ENCODE data around the gene TPH2. TPM values are rescaled to one million over a fixed set of nuclear protein-coding genes. Genes with fewer than 3 reads are reported as not detected.

The TPH2 gene
- total and polyA plus RNA-seq, 2 of the 13 experiments (the other 11 are each of a cell fraction or from before 2014, with no cell fraction given): not detected

GRCh38 chr12:71942703-71943102, 4.1 kb downstream of the TPH2 start:
- FAIRE-seq (no peak), DNase-seq (ENCODE audit: low spot score) (no peak), ATAC-seq (no peak)
- no peaks in the 10 kb centered on the region for H4K20me1 ChIP-seq (ENCODE audit: insufficient read depth, low read length)
- H3K27ac ChIP-seq (ENCODE audit: extremely low read length, insufficient read depth, low read length): no peak overlapping the region
- H3K9me3 ChIP-seq (ENCODE audit: low read length): no peaks in the 10 kb centered on the region
- TF ChIP-seq RORA (CRISPR knock-in tag; IDR thresholded peaks at IDR 0.05) (no peak), ZNF337 (CRISPR knock-in tag; IDR thresholded peaks at IDR 0.05; ENCODE audit: borderline replicate concordance, low read depth) (no peak), TEAD2 (CRISPR knock-in tag; IDR thresholded peaks at IDR 0.05) (no peak), MTA1 (CRISPR knock-in tag; IDR thresholded peaks at IDR 0.05; ENCODE audit: borderline replicate concordance) (no peak), HMGA1 (CRISPR knock-in tag; conservative IDR thresholded peaks at IDR 0.05) (no peak), NR1H2 (CRISPR knock-in tag; IDR thresholded peaks at IDR 0.05; ENCODE audit: borderline replicate concordance, low read depth) (no peak), ZNF350 (CRISPR knock-in tag; IDR thresholded peaks at IDR 0.05; ENCODE audit: borderline replicate concordance, low read depth) (no peak), CAMTA2 (CRISPR knock-in tag; IDR thresholded peaks at IDR 0.05; ENCODE audit: borderline replicate concordance) (no peak), KLF9 (CRISPR knock-in tag; IDR thresholded peaks at IDR 0.05; ENCODE audit: low read depth) (no peak), TBX2 (CRISPR knock-in tag; IDR thresholded peaks at IDR 0.05; ENCODE audit: borderline replicate concordance) (no peak), ZNF607 (CRISPR knock-in tag; IDR thresholded peaks at IDR 0.05; ENCODE audit: borderline replicate concordance) (no peak)
- no peak overlapping the region for H3K4me2 ChIP-seq (ENCODE audit: low read depth, low read length)
- no peak overlapping the region for H3K4me3 ChIP-seq (replicated peaks in 1 of 3; ENCODE audit: insufficient read depth in 1 of 3, low read depth in 2 of 3, low read length in 3 of 3)
- H2AFZ ChIP-seq (ENCODE audit: low read length): no peak overlapping the region
- WGBS (ENCODE audit: low lambda C conversion rate): 7% methylated on average over 4 of the region's 4 CpGs
- no TSS peak for BruUV-seq (replicated peaks)
- in situ Hi-C loops (cut with HindIII; ENCODE audit: extremely low pct_ligation_motif_present, low pct_unique_long_range_greater_than_20kb): no loop called here
- H3K4me1 ChIP-seq (ENCODE audit: insufficient read depth, low read length): peaks cover 10% of the 10 kb centered on the region
- intact Hi-C loops (cut with micrococcal nuclease; ENCODE audit: unreplicated experiment): no loop called here
- H3K79me2 ChIP-seq (ENCODE audit: insufficient read depth, low read length): no peaks in the 10 kb centered on the region
- no peaks in the 10 kb centered on the region for H3K36me3 ChIP-seq (replicated peaks in 1 of 2; ENCODE audit: control insufficient read depth in 1 of 2, insufficient read depth in 2 of 2, low read length in 2 of 2)
- H3K9ac ChIP-seq (ENCODE audit: insufficient read depth, low read depth, low read length): no peak overlapping the region
- ChIA-PET POLR2A (no interaction called here), CTCF (ENCODE audit: low intra/inter-chr PET ratio, low total read pairs) (no interaction called here)
- H3K27me3 ChIP-seq (ENCODE audit: control insufficient read depth in 1 of 2, insufficient read depth in 2 of 2, low read length in 2 of 2): peaks cover 0 to 4% of the 10 kb centered on the region in 2 experiments; a peak in 2 of 5 replicates

Data from HepG2 (cell line).